Stimulated activated CD8-positive, alpha-beta memory T cell treated with anti-CD3 and anti-CD28 coated beads, Interleukin-7, amount 100 ng/mL, for 24 hours (primary cell): ENCODE measurements around the gene CPNE5.
"Not testable (repeated sequence)": the region's sequence is repeated elsewhere in the genome, so short reads cannot be mapped to it uniquely, and the experiment has no call there.

Experiments
- DNase-seq: peaks from one replicate; pipeline ENCODE4 v3.0.0-alpha.2; 2020; ENCODE audit warnings: low read depth

The CPNE5 gene

GRCh38 chr6:36814249-36814648, 25.0 kb downstream of the CPNE5 start:
- DNase-seq, result no peak

- DNase-seq, result no peak
Measured at GRCh38 chr6:36813526-36813925, 25.7 kb downstream of the CPNE5 start.

DNA sequence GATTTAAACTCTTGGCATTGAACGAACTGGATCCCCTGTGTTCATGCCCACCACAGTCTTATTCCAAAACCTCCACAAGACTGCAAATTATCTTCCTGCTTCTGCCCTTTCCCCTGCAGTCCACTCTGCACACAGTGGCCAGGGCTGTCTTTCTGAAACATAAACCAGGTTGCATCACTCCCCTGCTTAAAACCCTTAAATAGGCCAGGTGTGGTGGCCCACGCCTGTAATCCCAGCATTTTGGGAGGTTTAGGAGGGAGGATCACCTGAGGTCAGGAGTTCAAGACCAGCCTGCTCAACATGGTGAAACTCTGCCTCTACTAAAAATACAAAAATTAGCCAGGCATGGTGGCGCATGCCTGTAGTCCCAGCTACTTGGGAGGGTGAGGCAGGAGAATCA, 26.2 kb downstream of the CPNE5 start:
- DNase-seq, result not testable (repeated sequence)

- DNase-seq, result no peak
Measured at GRCh38 chr6:36809941-36810803, 29.1 kb downstream of the CPNE5 start.

GRCh38 chr6:36809156-36809555, 30.1 kb downstream of the CPNE5 start:
- no peak for DNase-seq

- DNase-seq, result no peak
Measured at GRCh38 chr6:36808634-36809033, 30.6 kb downstream of the CPNE5 start.

GRCh38 chr6:36807750-36808149, 31.5 kb downstream of the CPNE5 start:
- DNase-seq, result no peak

- no peak for DNase-seq
Measured at GRCh38 chr6:36807143-36807542, 32.1 kb downstream of the CPNE5 start.

- no peak for DNase-seq
Measured at GRCh38 chr6:36805917-36806316, 33.3 kb downstream of the CPNE5 start.

- DNase-seq, result no peak
Measured at GRCh38 chr6:36805096-36805797, 34.0 kb downstream of the CPNE5 start.

- no peak for DNase-seq
Measured at GRCh38 chr6:36804563-36804962, 34.7 kb downstream of the CPNE5 start.

DNA sequence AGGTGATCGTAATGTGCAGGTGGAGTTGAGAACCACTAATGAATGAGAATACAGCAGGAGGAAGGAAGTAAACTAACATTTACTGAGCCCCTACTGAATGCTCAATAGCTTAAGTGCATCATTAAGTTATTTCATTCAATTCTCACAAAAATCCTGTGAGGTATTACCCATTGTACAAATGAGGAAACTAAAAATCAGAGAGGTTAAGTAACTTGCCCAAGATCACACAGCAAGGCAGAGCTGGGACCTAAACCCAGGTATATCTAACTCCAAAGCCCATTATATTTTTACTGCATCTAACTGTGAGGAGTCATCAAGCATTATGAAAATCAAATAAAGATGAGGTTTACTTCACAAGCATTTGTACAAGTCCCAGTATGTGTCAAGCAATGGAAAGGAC, 35.3 kb downstream of the CPNE5 start:
- no peak for DNase-seq

DNA sequence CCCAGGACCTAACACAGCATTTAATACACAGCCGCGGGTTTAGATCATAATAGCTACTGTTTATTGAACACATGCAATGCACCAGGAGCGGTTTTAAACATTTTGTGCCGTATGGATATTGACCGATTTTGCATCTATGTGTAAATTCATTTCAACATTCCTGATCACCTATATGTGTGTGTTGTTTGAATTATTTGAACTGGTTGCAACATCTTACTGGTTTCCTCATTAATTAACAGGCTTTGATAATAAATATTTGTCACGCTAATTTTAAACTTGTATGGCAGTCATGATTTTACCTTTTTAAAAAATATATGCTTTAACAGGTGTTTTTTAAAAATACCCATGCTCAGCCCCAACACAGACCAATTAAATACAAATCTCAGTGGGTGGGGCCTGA, 35.8 kb downstream of the CPNE5 start:
- DNase-seq, result no peak

DNA sequence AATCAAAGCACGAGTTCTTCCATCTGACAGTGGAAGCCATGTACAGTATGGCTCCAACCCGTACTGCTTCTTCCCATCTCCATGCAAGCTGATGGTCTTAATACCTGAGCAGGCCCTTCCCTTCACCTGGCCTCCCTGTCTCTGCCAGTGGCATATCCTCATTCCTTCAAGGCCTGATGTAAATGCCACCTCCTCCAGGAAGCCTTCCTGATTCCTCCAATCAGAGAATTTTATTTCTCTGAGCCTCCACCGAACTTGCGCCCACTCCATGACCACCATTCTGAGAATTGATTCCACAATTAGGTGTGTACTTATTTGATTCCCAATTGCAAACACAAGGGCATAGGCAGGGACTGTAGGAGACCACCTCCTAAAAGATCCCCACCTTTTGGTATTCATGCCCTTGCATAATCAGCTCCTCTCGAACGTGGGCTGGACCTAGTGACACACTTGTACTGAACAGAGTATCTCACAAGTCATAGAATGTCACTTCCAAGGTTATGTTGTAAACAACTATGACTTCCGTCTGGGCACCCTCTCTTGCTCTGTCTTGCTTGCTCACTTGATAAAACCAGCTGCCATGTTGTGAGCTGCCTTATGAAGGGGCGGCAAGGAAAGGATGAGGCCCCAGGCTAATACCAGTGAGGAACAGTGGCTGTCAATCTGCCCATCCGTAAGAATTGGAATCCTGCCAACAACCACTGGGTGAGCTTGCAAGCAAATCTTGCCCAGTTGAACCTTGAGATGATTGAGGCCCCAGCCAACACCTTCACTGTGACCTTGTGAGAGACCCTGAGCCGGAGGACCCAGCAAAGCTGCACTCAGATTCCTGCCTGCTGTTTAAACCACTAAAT, 38.8 kb downstream of the CPNE5 start:
- DNase-seq, result no peak

DNA sequence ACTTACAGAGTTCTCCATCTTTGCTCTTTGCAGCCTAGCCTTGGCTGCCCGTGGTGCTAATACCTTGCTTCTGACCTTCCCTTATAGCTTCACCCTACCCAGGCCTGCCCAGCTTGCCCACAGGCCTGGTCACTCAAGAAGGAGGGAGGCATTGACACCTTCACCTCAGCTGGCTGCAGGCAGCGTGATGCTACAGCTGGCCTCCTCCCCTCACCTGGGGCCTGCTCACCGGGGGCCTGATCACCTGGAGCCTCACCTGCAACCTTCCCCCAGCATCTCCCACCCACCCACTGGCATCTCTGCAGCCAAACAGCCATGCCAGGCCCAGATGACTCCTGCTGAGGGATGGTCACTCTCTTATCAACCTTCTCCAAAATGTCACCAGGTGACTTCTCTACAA, 40.4 kb downstream of the CPNE5 start:
- no peak for DNase-seq

DNA sequence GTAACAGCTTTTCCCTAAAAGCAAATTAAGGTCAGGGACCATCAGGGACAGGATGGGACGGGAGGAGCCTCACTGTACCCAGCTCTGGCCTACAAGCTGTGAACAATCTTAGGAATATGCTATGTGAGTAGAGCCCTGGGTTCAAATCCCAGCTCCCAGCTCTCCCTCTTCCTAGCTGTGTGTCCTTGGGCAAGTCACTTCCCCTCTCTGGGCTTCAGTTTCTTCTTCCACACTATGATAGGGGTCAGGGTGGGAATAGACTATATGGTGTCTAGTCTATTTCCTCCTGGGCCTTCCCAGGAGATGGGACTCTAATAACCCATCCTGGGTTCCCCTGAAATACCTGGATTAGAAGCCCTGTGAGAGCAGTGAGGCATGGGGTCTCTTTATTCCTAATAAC, 41.6 kb downstream of the CPNE5 start:
- DNase-seq, result no peak

- no peak for DNase-seq
Measured at GRCh38 chr6:36797055-36797454, 42.2 kb downstream of the CPNE5 start.

DNA sequence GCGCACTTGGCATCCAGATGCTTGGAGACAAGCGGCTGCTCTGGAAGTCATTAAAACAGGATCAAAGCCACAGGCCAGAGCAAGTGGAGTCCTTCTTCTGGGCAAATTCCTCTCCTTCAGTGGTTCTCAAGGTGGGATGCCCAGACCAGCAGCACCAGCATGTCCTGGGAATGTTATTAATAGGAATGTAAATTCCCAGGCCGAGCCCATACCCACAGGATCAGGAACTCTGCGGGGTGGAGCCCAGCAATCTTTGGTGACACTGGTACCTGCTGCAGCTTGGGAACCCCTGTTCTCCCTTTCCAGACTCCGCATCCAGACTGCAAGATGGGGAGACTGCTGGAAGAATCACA, 44.6 kb downstream of the CPNE5 start:
- no peak for DNase-seq

DNA sequence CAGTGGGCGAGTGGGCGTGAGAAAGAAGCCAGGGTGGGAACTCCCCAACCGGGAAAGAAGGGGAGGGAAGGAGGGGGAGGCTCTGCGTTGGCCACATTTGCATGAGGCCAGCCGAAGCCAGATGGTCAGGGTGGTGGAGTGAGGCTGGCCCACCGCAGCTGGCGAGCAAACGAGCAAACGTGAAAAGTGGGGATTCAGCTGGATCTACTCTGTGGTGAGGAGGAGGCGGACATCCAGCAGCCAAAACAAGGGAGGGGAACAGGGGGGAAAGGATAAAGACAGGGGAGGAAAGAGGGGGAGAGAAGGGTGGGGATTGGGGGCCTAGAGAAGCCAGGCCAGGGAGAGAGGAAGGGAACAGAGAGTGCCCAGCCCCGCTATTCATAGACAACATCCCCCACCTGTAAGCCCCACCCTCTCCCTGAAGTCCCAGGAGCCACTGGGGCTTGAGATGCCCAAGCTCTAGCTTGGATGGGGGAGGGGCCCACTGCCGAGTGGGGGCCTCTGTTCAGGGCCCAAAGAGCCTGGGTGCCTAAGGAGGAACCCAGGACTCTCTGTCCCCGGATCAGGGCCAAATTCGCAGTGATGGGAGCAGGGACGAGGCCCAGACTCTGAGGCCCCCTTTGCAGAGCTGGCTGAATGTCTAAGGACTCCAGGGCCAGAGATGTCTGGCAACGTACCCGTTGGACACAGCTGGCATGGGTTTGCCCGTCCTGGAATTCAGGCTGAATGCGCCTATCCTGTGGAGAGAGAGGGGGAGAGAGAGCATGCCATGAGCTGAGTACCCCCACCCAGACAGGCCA, 45.1 kb downstream of the CPNE5 start:
- no peak for DNase-seq

- no peak for DNase-seq
Measured at GRCh38 chr6:36793296-36793912, 45.8 kb downstream of the CPNE5 start.

DNA sequence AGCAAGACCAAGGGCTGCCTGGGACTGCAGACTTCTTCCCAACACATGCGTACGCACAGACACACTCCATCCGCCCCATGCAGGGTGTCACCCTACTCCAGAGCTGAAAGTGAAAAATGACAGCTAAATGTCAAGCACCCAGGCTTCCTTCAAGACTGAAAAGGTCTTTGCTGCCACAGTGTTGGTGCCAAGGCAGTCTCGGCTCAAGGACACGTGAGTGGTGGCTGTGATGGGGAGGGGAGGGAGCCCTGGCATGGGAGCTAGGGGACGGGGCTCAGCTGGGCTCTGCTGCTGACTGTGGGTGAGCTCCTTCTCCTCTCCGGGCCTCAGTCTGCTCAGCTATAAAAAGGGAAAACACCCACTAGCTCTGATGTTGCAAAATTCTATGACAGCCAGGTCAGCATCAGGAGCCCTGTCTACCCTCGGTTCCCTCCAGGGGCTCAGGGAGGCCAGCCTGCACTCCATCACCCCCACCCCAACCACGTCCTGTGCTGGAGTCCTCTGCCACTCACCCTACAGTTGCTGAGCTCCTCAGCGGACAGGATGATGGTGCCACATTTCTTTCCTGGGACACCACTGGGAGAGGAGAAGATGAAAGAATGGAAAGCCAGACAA, 47.6 kb downstream of the CPNE5 start:
- no peak for DNase-seq
